Cortex of kidney (tissue), 1 donor: ENCODE results near the gene CALHM5.
"Not testable (repeated sequence)": the region's sequence is repeated elsewhere in the genome, so short reads cannot be mapped to it uniquely, and the experiment has no call there.

Experiments used
- DNase-seq: peaks from one replicate; lab custom pipeline; 2025; lab: John Stamatoyannopoulos, UW

CALHM5 gene

GRCh38 chr6:116511424-116512110 is at the start of gene CALHM5:
CALHM5 (plus strand) TSS chr6:116511639; CDS start chr6:116511697, 58 bp downstream.
- no peak for DNase-seq

DNA sequence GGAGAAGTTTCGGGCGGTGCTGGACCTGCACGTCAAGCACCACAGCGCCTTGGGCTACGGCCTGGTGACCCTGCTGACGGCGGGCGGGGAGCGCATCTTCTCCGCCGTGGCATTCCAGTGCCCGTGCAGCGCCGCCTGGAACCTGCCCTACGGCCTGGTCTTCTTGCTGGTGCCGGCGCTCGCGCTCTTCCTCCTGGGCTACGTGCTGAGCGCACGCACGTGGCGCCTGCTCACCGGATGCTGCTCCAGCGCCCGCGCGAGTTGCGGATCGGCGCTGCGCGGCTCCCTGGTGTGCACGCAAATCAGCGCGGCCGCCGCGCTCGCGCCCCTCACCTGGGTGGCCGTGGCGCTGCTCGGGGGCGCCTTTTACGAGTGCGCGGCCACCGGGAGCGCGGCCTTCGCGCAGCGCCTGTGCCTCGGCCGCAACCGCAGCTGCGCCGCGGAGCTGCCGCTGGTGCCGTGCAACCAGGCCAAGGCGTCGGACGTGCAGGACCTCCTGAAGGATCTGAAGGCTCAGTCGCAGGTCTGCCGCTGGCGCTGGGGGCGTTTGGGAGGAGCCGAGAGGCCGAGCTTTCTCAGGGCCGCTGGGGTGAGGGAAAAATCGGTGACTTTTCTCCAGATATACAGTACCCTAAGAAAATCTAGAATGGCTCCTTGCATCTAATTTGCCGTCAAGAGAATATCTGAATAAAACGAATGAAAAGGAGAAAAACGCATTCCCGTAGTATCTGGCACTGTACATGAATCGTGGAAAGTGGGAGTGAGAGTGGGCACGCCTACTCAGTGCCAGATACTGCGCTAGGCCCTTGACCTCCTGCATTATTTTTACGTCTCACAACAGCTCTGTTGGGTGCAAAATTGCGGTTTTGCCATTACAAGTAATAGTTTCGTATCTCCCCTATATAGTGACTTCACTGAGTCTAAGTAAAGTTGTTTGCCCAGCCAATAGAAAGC is 49.2 kb upstream of the CALHM5 start:
- no peak for DNase-seq

- DNase-seq = no peak
These were observed 48.1 kb upstream of the CALHM5 start for GRCh38 chr6:116463301-116463700.

DNA sequence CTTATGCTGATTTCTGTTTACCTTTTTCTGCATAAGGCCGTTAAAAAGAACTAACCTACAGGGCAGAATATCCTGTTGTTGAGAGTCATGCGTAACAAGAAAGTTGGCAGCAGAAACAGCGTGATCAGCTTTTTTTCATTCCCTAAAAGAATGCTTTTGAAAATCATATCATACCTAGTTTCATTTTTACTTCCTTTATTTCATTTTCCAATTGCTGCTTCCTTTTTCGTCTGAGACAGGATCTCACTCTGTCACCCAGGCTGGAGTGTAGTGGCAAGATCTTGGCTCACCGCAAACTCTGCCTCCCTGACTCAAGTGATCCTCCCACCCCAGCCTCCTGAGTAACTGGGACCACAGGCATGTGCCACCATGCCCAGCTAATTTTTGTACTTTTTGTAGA is 46.2 kb upstream of the CALHM5 start:
- DNase-seq = no peak

DNA sequence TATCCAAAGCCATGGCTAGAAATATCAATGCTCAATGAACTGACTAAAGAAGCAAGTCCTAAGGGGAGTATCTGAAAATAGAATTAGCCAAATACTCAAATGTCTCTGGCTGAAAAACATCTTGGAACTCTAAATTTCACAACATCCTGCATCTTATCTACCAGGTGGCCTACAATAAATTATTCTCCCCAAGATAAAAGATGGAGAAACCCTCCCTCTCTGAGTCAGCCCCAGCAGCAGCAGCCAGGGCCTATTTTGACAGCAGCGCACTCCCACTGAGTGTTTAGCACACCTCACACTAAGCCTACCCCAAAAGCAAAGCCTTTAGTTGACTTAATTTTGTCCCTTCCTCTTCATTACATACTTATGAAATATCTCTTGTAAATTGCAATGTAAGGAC is 44.3 kb upstream of the CALHM5 start:
- no peak for DNase-seq

- DNase-seq = no peak
These were observed 43.9 kb upstream of the CALHM5 start for GRCh38 chr6:116467514-116467913.

DNA sequence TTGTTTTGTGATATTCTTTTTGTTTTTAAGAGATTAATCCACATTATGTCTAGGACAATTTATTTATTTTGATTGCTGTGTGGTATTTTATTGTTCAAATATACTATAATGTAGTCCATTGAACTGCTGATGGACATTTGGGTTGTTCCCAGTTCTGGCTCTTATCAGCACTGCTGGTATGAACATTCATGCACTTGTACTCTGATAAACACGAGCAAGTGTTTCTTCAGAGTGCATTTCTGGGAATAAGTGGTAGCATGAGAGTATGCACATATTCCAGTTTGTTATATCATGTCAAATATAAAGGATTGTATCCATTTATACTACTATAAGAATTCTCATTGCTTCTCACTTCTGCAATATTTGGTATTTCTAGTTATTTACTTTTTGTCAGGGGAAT is 43.1 kb upstream of the CALHM5 start:
- DNase-seq = no peak

- DNase-seq = no peak
These were observed 39.9 kb upstream of the CALHM5 start for GRCh38 chr6:116471531-116471930.

GRCh38 chr6:116472706-116473105 is 38.7 kb upstream of the CALHM5 start:
- no peak for DNase-seq

GRCh38 chr6:116475141-116475540 is 36.3 kb upstream of the CALHM5 start:
- DNase-seq = no peak

DNA sequence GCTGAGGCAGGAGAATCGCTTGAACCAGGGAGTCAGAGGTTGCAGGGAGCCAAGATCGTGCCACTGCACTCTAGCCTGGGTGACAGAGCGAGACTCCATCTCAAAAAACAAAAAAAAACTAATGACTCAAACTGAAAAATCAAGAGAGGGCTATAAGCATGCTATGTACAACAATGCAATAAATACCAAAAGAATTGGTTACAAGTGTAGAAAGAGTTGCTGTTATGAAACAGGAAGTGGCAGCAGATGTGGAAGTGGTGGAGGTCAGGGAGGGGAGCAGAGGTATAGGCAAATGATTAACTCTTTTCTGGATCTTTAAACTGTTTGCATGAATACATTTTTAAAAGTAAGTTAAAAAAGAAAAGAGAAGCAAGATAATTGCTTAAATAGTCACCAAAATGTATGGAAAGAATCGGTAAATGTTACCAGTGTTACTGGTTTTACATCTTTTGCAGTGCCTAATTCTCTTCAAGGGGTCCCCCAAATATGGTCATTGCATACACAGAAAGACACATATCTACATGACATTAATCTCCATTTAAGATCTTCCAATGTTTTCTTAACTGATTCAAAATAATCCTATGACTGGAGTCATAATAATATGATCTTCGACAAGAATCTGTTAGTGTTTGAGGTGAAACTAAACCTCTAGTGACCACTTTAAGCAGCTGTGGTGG is 35.3 kb upstream of the CALHM5 start:
- DNase-seq = no peak

- no peak for DNase-seq
These were observed 28.7 kb upstream of the CALHM5 start for GRCh38 chr6:116482780-116483179.

GRCh38 chr6:116483616-116484015 is 27.8 kb upstream of the CALHM5 start:
- DNase-seq = no peak

- DNase-seq = no peak
These were observed 25.8 kb upstream of the CALHM5 start for GRCh38 chr6:116485559-116486184.

- no peak for DNase-seq
These were observed 19.7 kb upstream of the CALHM5 start for GRCh38 chr6:116491610-116492330.

- DNase-seq = no peak
These were observed 18.9 kb upstream of the CALHM5 start for GRCh38 chr6:116492331-116493067.

DNA sequence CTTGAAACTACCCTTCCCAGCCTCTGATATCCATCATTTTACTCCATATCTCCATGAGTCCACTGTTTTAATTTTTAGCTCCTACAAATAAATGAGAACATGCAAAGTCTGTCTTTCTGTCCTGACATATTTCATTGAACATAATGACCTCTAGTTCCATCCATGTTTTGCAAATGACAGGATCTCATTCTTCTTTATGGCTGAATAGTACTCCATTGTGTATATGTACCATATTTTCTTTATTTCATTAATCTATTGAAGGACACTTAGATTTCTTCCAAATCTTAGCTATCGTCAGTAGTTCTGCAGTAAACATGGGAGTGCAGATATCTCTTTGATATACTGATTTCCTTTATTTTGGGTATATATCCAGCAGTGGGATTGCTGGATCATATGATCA is 16.3 kb upstream of the CALHM5 start:
- not testable (repeated sequence) for DNase-seq

DNA sequence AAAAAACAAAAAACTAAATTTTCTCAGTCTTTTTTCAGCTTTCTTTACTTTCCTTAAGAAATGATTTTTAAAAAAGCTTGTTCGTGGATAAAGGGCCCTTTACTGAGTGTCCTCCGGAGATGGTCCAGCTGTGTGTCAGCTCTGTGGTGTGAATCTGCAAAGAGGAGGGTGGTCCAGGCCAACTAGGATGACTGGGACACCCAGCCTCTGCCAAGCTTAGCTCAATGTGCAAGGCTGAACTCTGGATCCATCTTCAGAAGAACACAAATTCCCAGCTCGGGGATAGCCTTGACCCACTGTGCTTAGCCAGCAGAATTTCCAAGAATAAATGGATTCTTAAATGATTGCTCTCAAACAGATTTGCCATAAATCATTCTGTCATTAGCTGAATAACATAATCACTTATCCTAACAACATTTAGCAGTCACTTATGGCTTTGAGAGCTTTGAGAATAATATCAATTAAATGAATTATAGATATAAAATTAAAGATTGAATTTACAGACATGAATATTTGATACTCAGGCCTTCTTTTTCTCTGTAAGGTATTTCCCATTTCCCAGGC is 14.2 kb upstream of the CALHM5 start:
- DNase-seq = no peak

DNA sequence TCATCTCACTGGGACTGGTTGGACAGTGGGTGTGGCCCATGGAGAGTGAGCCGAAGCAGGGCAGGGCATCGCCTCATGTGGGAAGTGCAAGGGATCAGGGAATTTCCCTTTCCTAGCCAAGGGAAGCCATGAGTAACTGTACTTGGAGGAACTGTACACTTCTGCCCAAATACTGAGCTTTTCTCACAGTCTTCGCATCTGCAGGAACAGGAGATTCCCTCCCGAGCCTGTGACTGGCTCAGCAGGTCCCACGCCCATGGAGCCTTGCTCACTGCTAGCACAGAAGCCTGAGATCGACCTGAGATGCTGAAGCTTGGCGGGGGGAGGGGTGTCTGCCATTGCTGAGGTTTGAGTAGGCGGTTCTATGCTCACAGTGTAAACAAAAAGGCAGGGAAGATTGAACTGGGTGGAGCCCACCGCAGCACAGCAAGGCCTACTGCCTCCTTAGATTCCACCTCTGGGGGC is 10.4 kb upstream of the CALHM5 start:
- DNase-seq = no peak

DNA sequence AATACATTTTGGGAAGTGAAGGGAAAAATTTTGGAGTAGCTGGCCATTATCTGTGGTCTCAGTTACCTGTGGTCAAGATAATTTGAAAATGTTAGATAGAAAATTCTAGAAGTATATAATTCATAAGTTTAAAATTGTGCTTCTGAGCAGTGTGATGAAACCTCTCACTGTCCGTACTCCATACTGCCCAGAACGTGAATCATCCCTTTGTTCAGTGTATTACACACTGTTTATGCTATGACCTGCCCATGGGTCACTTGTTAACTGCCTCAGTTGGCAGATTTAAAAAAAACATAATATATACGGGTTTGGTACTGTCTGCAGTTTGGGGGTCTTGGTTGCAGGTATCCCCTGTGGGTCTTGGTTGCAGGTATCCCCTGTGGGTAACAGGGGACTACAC is 4.1 kb upstream of the CALHM5 start:
- no peak for DNase-seq
